ENCODE data around the gene KCP. TPM values are rescaled to one million over a fixed set of nuclear protein-coding genes. Genes with fewer than 3 reads are reported as not detected.

KCP gene
- total and polyA plus RNA-seq, 2 donors (not counting 1 experiment from before 2014, with no cell fraction given): 2.3 to 3.8 TPM

GRCh38 chr7:128852537-128853254 lies 57.8 kb downstream of the KCP start:
- Histone ChIP-seq H3K4me3 (ENCODE audit: control extremely low read depth in 1 of 5, extremely low read depth in 1 of 5, insufficient read depth in 1 of 5, low read depth in 2 of 5, low read length in 4 of 5) (no peak overlapping the region), H3K36me3 (replicated peaks in 1 of 2; ENCODE audit: control extremely low read depth in 1 of 2, control insufficient read depth in 1 of 2, extremely low read depth in 1 of 2, insufficient read depth in 2 of 2, low read length in 1 of 2) (no peaks in the 10 kb centered on the region), H3K27me3 (replicated peaks in 1 of 4; ENCODE audit: control extremely low read depth in 1 of 4, control insufficient read depth in 3 of 4, insufficient read depth in 4 of 4, low read length in 3 of 4) (no peaks in the 10 kb centered on the region), H3K9me3 (ENCODE audit: control extremely low read depth in 1 of 3, control insufficient read depth in 2 of 3, insufficient read depth in 1 of 3, low read length in 2 of 3) (no peaks in the 10 kb centered on the region), H2AFZ (ENCODE audit: insufficient read depth, low read depth, low read length, poor library complexity, severe bottlenecking) (no peak overlapping the region), H3K27ac (ENCODE audit: low read length in 2 of 2) (no peak overlapping the region), H4K20me1 (ENCODE audit: control insufficient read depth, insufficient read depth, low read length, poor library complexity, severe bottlenecking) (no peaks in the 10 kb centered on the region), H3K4me1 (ENCODE audit: control insufficient read depth in 2 of 2, insufficient read depth in 2 of 2, low read length in 2 of 2) (no peaks in the 10 kb centered on the region), H3K4me2 (replicated peaks; ENCODE audit: low read depth, low read length, poor library complexity, severe bottlenecking) (no peak overlapping the region), H3K9ac (ENCODE audit: low read length) (no peak overlapping the region), H3K79me2 (ENCODE audit: control insufficient read depth, insufficient read depth, low read length) (no peaks in the 10 kb centered on the region)
- no peak overlapping the region for H3K27ac Mint-ChIP-seq
- H3K4me1 Mint-ChIP-seq: no peaks in the 10 kb centered on the region
- POLR2A ChIA-PET: no interaction called here
- CTCF ChIA-PET: interaction anchor here (0.8 kb wide), 1 partner anchor 10 kb away, joined by 3 read pairs; the partner anchor contains the start of gene ATP6V1F
- no peak for TF ChIP-seq CTCF (IDR thresholded peaks at IDR 0.05)
- TF ChIP-seq EZH2 (IDR thresholded peaks at IDR 0.05; ENCODE audit: borderline replicate concordance, insufficient read depth, low read depth, low read length, poor library complexity, severe bottlenecking): no peak
- 92% methylated on average over 26 of the region's 28 CpGs for WGBS (ENCODE audit: insufficient coverage)
- no peaks in the 10 kb centered on the region for H3K9me3 Mint-ChIP-seq (ENCODE audit: insufficient read depth)
- ATAC-seq (ENCODE audit: low read depth) (no peak), DNase-seq (no peak)
- H3K27me3 Mint-ChIP-seq: no peaks in the 10 kb centered on the region
- intact Hi-C loops (cut with micrococcal nuclease): no loop called here
- H3K4me3 Mint-ChIP-seq: no peak overlapping the region

GRCh38 chr7:128849804-128850490 lies 60.6 kb downstream of the KCP start:
- POLR2A ChIA-PET: no interaction called here

More at GRCh38 chr7:128849804-128850490, 60.6 kb downstream of the KCP start:
- 92% methylated on average over 17 of the region's 18 CpGs for WGBS (ENCODE audit: insufficient coverage)
- DNase-seq: no peak
- no peaks in the 10 kb centered on the region for H3K4me1 Mint-ChIP-seq
- no peak overlapping the region for H3K4me3 Mint-ChIP-seq
- Histone ChIP-seq H3K36me3 (replicated peaks in 1 of 2; ENCODE audit: control extremely low read depth in 1 of 2, control insufficient read depth in 1 of 2, extremely low read depth in 1 of 2, insufficient read depth in 2 of 2, low read length in 1 of 2) (no peaks in the 10 kb centered on the region), H2AFZ (ENCODE audit: insufficient read depth, low read depth, low read length, poor library complexity, severe bottlenecking) (no peak overlapping the region), H3K27me3 (replicated peaks in 1 of 4; ENCODE audit: control extremely low read depth in 1 of 4, control insufficient read depth in 3 of 4, insufficient read depth in 4 of 4, low read length in 3 of 4) (no peaks in the 10 kb centered on the region), H4K20me1 (ENCODE audit: control insufficient read depth, insufficient read depth, low read length, poor library complexity, severe bottlenecking) (no peaks in the 10 kb centered on the region), H3K9ac (ENCODE audit: low read length) (no peak overlapping the region), H3K4me1 (ENCODE audit: control insufficient read depth in 2 of 2, insufficient read depth in 2 of 2, low read length in 2 of 2) (no peaks in the 10 kb centered on the region), H3K4me3 (ENCODE audit: control extremely low read depth in 1 of 5, extremely low read depth in 1 of 5, insufficient read depth in 1 of 5, low read depth in 2 of 5, low read length in 4 of 5) (no peak overlapping the region), H3K4me2 (replicated peaks; ENCODE audit: low read depth, low read length, poor library complexity, severe bottlenecking) (no peak overlapping the region), H3K79me2 (ENCODE audit: control insufficient read depth, insufficient read depth, low read length) (no peaks in the 10 kb centered on the region), H3K9me3 (ENCODE audit: control extremely low read depth in 1 of 3, control insufficient read depth in 2 of 3, insufficient read depth in 1 of 3, low read length in 2 of 3) (no peaks in the 10 kb centered on the region), H3K27ac (ENCODE audit: low read length in 2 of 2) (no peak overlapping the region)
- ATAC-seq (ENCODE audit: low read depth): no peak
- CTCF ChIA-PET: no interaction called here
- intact Hi-C loops (cut with micrococcal nuclease): no loop called here
- no peak overlapping the region for H3K27ac Mint-ChIP-seq
- TF ChIP-seq EZH2 (IDR thresholded peaks at IDR 0.05; ENCODE audit: borderline replicate concordance, insufficient read depth, low read depth, low read length, poor library complexity, severe bottlenecking) (no peak), CTCF (IDR thresholded peaks at IDR 0.05) (no peak)
- no peaks in the 10 kb centered on the region for H3K27me3 Mint-ChIP-seq
- H3K9me3 Mint-ChIP-seq (ENCODE audit: insufficient read depth): no peaks in the 10 kb centered on the region
